ENCODE data around the gene TACR1.

TACR1 gene

DNA sequence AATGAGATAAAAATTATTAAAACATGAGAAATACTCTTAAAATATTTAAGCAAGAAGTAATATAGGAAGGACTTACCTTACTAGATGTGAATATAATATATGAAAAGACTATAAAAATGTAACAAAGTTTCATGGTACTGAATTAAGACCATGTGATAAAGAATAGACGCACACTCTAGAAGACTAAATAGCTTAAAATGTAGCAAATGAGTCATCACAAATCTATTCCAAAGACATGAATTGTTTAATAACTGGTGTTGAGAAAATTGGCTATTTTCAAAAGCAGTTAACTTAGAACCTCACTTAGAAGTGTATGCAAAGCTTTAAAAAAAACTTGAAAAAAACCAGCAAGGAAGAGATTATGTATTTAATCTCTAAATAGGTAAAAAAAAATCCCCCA lies 176.8 kb downstream of the TACR1 start:
- no peak for DNase-seq (ENCODE audit: low read depth in 2 of 2)

GRCh38 chr2:75021672-75022071 lies 177.6 kb downstream of the TACR1 start:
- DNase-seq (ENCODE audit: low read depth in 2 of 2): no peak

DNA sequence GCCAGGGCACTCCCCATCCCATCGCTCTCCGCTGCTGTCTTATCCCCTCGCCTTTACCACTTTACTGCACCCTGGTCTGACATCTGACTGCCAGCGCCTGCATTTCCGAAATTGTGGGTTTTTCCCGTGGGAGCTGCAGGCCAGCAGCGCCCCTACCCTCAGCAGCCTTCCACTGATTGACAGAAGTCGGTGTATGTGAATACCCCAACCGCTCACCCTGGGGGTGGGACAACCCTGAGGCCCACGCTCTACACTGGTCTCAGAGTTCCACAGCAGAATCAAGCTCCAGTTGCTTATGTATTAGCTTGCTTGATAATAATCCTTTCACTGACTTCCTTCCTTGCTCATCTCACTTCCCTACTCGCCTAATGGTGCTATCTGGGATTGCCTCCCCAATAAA lies 178.8 kb downstream of the TACR1 start:
- no peak for DNase-seq (ENCODE audit: low read depth in 2 of 2)

GRCh38 chr2:75019790-75020189 lies 179.5 kb downstream of the TACR1 start:
- no peak for DNase-seq (ENCODE audit: low read depth in 2 of 2)

GRCh38 chr2:75018162-75018561 lies 181.2 kb downstream of the TACR1 start:
- no peak for DNase-seq (ENCODE audit: low read depth in 2 of 2)

DNA sequence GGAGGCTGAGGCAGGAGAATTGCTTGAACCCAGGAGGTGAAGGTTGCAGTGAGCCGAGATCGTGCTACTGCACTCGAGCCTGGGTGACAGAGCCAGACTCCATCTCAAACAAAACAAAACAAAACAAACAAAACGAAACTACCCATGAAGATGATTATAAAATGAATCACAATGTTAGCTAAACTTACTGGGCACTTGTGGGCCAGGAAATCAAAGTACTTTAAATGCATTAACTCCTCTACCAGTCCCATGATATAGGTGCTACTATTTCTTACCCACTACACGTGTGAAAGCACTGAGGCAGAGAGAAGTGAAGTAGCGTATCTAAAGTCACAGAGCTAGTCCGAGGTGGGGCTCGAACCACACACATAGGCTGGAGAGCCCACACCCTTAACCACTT lies 187.2 kb downstream of the TACR1 start:
- no peak for DNase-seq (ENCODE audit: low read depth in 2 of 2)

DNA sequence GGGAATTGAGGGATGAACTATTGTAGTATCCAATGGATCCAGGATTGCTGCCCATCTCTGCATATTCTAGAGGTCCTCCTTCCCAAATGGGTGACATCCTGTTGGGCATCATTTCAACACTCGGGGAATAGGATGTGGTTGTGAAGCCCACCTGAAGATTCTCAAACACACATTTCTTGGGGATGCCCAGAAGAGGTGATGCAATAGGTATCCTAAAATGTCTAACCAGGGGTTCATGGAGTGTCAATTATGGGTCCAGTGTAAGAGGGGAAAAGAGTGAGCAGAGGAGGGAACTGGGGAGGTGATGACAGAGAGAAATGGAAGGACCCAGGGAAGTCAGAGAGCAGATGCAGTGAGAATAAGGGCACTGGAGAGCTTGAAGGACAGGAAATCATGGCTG lies 188.7 kb downstream of the TACR1 start:
- DNase-seq (ENCODE audit: low read depth in 2 of 2): no peak

DNA sequence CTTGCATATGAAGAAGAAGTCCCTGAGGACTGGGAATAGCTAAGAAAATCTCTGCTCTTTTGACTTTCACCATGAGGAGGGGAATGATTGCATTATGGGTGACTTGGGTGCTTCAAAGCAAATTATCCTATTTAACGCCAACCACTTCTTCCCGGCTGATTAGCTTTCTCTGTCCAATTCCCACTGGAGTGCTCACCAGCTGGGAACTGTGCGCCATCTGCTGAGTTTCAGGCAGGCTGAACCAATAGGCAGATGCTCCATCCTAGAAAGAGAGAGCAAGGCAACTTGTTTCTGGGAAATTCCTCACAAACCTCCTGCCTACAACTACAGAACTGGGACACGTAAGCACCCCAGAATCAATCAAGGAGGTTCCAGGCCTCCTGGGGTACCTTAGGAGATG lies 191.5 kb downstream of the TACR1 start:
- no peak for DNase-seq (ENCODE audit: low read depth in 2 of 2)

GRCh38 chr2:75007061-75007460 lies 192.3 kb downstream of the TACR1 start:
- DNase-seq (ENCODE audit: low read depth in 2 of 2): no peak

GRCh38 chr2:75006041-75006440 lies 193.3 kb downstream of the TACR1 start:
- DNase-seq (ENCODE audit: low read depth in 2 of 2): no peak

DNA sequence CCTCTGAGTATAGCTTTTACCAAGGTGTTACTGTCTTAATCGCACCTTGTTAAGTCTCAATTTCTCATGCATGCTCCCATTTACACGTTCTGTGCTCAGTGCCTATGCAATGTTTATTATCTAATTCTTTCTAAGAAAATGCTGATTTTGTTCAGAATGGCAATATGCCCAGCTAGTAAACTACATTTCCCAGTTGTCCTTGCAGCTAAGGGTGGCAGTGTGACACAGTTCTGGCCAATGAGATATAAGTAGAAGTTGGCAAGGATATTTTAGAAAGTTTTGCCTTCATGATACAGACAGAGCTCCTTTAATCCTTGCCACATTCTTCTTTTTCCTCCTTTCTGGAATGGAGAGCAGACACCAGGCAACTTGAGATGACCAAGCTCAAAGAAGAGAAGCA lies 195.5 kb downstream of the TACR1 start:
- DNase-seq (ENCODE audit: low read depth in 2 of 2): no peak

DNA sequence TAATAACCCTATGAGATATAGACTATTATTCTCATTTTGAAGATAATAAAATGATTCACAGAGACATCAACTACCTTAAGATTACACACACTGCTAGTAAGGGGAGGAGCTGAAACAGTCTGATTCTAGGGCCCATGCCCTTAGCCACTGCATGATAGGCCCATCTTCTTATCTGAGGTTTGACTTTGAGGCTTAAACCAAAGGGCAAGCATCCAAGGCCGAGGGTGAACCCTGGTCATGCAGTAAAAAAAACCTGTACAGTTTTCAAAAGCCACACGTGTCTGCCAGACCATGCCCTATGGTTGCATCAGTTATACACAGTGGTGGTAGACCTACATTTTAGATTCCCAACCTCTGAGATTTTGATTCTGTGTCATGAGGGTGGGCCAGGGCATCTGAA lies 196.0 kb downstream of the TACR1 start:
- DNase-seq (ENCODE audit: low read depth in 2 of 2): no peak

DNA sequence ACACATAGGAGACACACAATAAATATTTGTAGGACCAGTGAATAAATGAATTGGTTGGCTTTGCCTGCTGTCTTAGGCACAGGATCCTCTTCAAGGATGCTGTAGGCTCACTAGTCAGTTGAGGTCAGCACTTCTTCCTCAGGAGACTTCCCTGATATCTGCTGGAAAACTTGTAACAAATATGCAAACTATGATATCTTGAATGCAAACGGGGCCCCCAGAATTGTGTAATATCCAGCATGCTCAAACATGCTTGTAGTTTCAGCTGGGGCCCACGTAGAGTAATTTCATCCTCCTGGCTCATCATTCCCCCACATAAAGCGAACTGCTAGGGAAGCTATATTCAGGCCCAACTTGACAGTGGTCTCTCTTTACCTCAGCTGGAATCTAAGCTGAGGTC lies 197.3 kb downstream of the TACR1 start:
- DNase-seq (ENCODE audit: low read depth in 2 of 2): no peak

DNA sequence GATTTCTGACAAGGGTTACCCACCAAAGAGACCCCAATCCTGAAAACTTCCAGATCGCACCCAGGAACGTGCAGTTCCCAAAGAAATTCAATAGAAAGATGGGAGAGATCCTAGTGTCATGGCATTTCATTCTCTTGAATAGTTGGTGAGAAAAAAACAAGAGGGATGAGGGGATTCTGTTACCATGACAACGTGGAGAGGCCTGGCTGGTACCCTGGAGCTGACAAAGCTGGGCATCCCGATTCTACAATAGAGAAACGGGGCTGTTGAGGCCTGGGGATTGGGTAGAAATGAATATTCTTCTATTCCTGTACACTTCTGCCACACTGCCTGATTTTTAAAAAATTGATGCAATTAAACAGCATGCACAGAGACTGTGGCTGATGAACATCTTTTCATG lies 199.9 kb downstream of the TACR1 start:
- DNase-seq (ENCODE audit: low read depth in 2 of 2): no peak
